ENCODE results near the gene FBXO31. TPM values are rescaled to one million over a fixed set of nuclear protein-coding genes. Genes with fewer than 3 reads are reported as not detected.

Gene FBXO31
- total and polyA plus RNA-seq, 2 donors from 2014 or later: 12.5 to 34.9 TPM

- Histone ChIP-seq H3K27me3 (ENCODE audit: control insufficient read depth, insufficient read depth, low read length) (no peaks in the 10 kb centered on the region), H3K36me3 (ENCODE audit: control insufficient read depth in 2 of 3, insufficient read depth in 3 of 3, low read length in 3 of 3) (peaks cover 0 to 22% (median 5%) of the 10 kb centered on the region in 3 donors), H3K9ac (ENCODE audit: low read length in 3 of 3) (no peak overlapping the region), H3K4me3 (ENCODE audit: low read length in 3 of 3) (no peak overlapping the region), H3K4me1 (ENCODE audit: control insufficient read depth in 2 of 3, insufficient read depth in 2 of 3, low read depth in 1 of 3, low read length in 3 of 3) (no peaks in the 10 kb centered on the region), H3K27ac (ENCODE audit: low read depth in 2 of 2, low read length in 2 of 2) (no peak overlapping the region), H3K9me3 (ENCODE audit: control insufficient read depth in 2 of 3, insufficient read depth in 1 of 3, low read length in 3 of 3) (no peaks in the 10 kb centered on the region)
- intact Hi-C loops (cut with DNase I): loop anchor here (10.0 kb wide), 1 partner anchor 49 kb away; no protein-coding TSS in a partner anchor
- FAIRE-seq: no peak
- TF ChIP-seq CTCF (IDR thresholded peaks at IDR 0.05; ENCODE audit: borderline replicate concordance, extremely low read depth, insufficient read depth): no peak
- peak in 1 of 5 donors; percentile 47 for DNase-seq
Measured at GRCh38 chr16:87326151-87326571, 57.4 kb downstream of the FBXO31 start.

- Histone ChIP-seq H3K4me1 (ENCODE audit: control insufficient read depth in 2 of 3, insufficient read depth in 2 of 3, low read depth in 1 of 3, low read length in 3 of 3) (no peaks in the 10 kb centered on the region), H3K9ac (ENCODE audit: low read length in 3 of 3) (no peak overlapping the region), H3K36me3 (ENCODE audit: control insufficient read depth in 2 of 3, insufficient read depth in 3 of 3, low read length in 3 of 3) (peaks cover 0 to 16% (median 5%) of the 10 kb centered on the region in 3 donors), H3K27ac (ENCODE audit: low read depth in 2 of 2, low read length in 2 of 2) (no peak overlapping the region), H3K27me3 (ENCODE audit: control insufficient read depth, insufficient read depth, low read length) (no peaks in the 10 kb centered on the region), H3K4me3 (ENCODE audit: low read length in 3 of 3) (no peak overlapping the region), H3K9me3 (ENCODE audit: control insufficient read depth in 2 of 3, insufficient read depth in 1 of 3, low read length in 3 of 3) (no peaks in the 10 kb centered on the region)
- DNase-seq (peak in 1 of 5 donors; percentile 51), FAIRE-seq (no peak)
- no peak for TF ChIP-seq CTCF (IDR thresholded peaks at IDR 0.05; ENCODE audit: borderline replicate concordance, extremely low read depth, insufficient read depth)
- intact Hi-C loops (cut with DNase I): loop anchor here (10.0 kb wide), 1 partner anchor 49 kb away; no protein-coding TSS in a partner anchor
Measured at GRCh38 chr16:87325423-87325858, 58.1 kb downstream of the FBXO31 start.

GRCh38 chr16:87324411-87325275 is 58.9 kb downstream of the FBXO31 start:
- peak; percentile 64 for TF ChIP-seq CTCF (IDR thresholded peaks at IDR 0.05; ENCODE audit: borderline replicate concordance, extremely low read depth, insufficient read depth)
- Histone ChIP-seq H3K4me3 (ENCODE audit: low read length in 3 of 3) (no peak overlapping the region), H3K4me1 (ENCODE audit: control insufficient read depth in 2 of 3, insufficient read depth in 2 of 3, low read depth in 1 of 3, low read length in 3 of 3) (no peaks in the 10 kb centered on the region), H3K9me3 (ENCODE audit: control insufficient read depth in 2 of 3, insufficient read depth in 1 of 3, low read length in 3 of 3) (no peaks in the 10 kb centered on the region), H3K9ac (ENCODE audit: low read length in 3 of 3) (no peak overlapping the region), H3K36me3 (ENCODE audit: control insufficient read depth in 2 of 3, insufficient read depth in 3 of 3, low read length in 3 of 3) (peaks cover 0 to 8% (median 4%) of the 10 kb centered on the region in 3 donors), H3K27me3 (ENCODE audit: control insufficient read depth, insufficient read depth, low read length) (no peaks in the 10 kb centered on the region), H3K27ac (ENCODE audit: low read depth in 2 of 2, low read length in 2 of 2) (no peak overlapping the region)
- FAIRE-seq (no peak), DNase-seq (peak; percentile 29 to 74 (median 61))
- intact Hi-C loops (cut with DNase I): loop anchor here (10.0 kb wide), 1 partner anchor 50 kb away; no protein-coding TSS in a partner anchor

Data from kidney (tissue), 14 donors.